Measurements from ENCODE around the gene HSPA4.

The HSPA4 gene

GRCh38 chr5:133053448-133053847, 1.6 kb downstream of the HSPA4 start:
- intact Hi-C loops (cut with DNase I; ENCODE audit: low total_unique reads), result loop anchor here (2.0 kb wide), 1 partner anchor 91 kb away; the partner anchor contains the start of gene AFF4
- TF ChIP-seq CTCF (IDR thresholded peaks at IDR 0.05), result no peak
- no peaks in the 10 kb centered on the region for H3K36me3 ChIP-seq
- H3K9me3 ChIP-seq, result no peaks in the 10 kb centered on the region
- H3K27ac ChIP-seq, result no peak overlapping the region
- peaks cover 0 to 77% (median 36%) of the 10 kb centered on the region in 4 donors for H3K4me1 ChIP-seq
- H3K27me3 ChIP-seq, result no peaks in the 10 kb centered on the region
- DNase-seq, result no peak
- peak overlapping the region; percentile 84 to 98 for H3K4me3 ChIP-seq

GRCh38 chr5:133054697-133055471, 3.1 kb downstream of the HSPA4 start:
- peaks cover 0 to 74% (median 35%) of the 10 kb centered on the region in 4 donors for H3K4me1 ChIP-seq
- intact Hi-C loops (cut with DNase I; ENCODE audit: low total_unique reads), result no loop called here
- no peaks in the 10 kb centered on the region for H3K9me3 ChIP-seq
- TF ChIP-seq CTCF (IDR thresholded peaks at IDR 0.05), result no peak
- H3K27ac ChIP-seq, result no peak overlapping the region
- no peak for DNase-seq
- H3K36me3 ChIP-seq, result no peaks in the 10 kb centered on the region
- no peak overlapping the region for H3K4me3 ChIP-seq
- no peaks in the 10 kb centered on the region for H3K27me3 ChIP-seq

GRCh38 chr5:133056891-133057290, 5.1 kb downstream of the HSPA4 start:
- H3K9me3 ChIP-seq, result no peaks in the 10 kb centered on the region
- intact Hi-C loops (cut with DNase I; ENCODE audit: low total_unique reads), result no loop called here

GRCh38 chr5:133059621-133060020, 7.8 kb downstream of the HSPA4 start:
- Histone ChIP-seq H3K9me3 (no peaks in the 10 kb centered on the region), H3K4me1 (peaks cover 0 to 60% (median 14%) of the 10 kb centered on the region in 4 donors), H3K36me3 (no peaks in the 10 kb centered on the region), H3K27ac (no peak overlapping the region), H3K4me3 (no peak overlapping the region), H3K27me3 (no peaks in the 10 kb centered on the region)
- no peak for TF ChIP-seq CTCF (IDR thresholded peaks at IDR 0.05)
- intact Hi-C loops (cut with DNase I; ENCODE audit: low total_unique reads), result no loop called here
- DNase-seq, result no peak

More at GRCh38 chr5:133056891-133057290, 5.1 kb downstream of the HSPA4 start:
- Histone ChIP-seq H3K27me3 (no peaks in the 10 kb centered on the region), H3K27ac (no peak overlapping the region), H3K4me3 (no peak overlapping the region), H3K36me3 (no peaks in the 10 kb centered on the region), H3K4me1 (peaks cover 0 to 66% (median 26%) of the 10 kb centered on the region in 4 donors)
- no peak for TF ChIP-seq CTCF (IDR thresholded peaks at IDR 0.05)
- no peak for DNase-seq

- no peaks in the 10 kb centered on the region for H3K9me3 ChIP-seq
- peaks cover 4 to 19% (median 14%) of the 10 kb centered on the region in 3 donors for H3K36me3 ChIP-seq
- peaks cover 0 to 41% (median 11%) of the 10 kb centered on the region in 4 donors for H3K4me1 ChIP-seq
- no peak overlapping the region for H3K4me3 ChIP-seq
- no peak for TF ChIP-seq CTCF (IDR thresholded peaks at IDR 0.05)
- DNase-seq, result no peak
- intact Hi-C loops (cut with DNase I; ENCODE audit: low total_unique reads), result no loop called here
- no peaks in the 10 kb centered on the region for H3K27me3 ChIP-seq
- H3K27ac ChIP-seq, result no peak overlapping the region
Measured at GRCh38 chr5:133062276-133062675, 10.5 kb downstream of the HSPA4 start.
